ENCODE measurements around the gene FRMD8. TPM values are rescaled to one million over a fixed set of nuclear protein-coding genes. Genes with fewer than 3 reads are reported as not detected.

FRMD8 gene
- total and polyA plus RNA-seq, 2 experiments from 2014 or later = 7.0 to 35.4 TPM

GRCh38 chr11:65378208-65378927 is 8.1 kb upstream of the FRMD8 start (continued):
- no peak for TF ChIP-seq ZNF462 (CRISPR knock-in tag; IDR thresholded peaks at IDR 0.05)
- TF ChIP-seq NANOG (IDR thresholded peaks at IDR 0.05; ENCODE audit: borderline replicate concordance) = no peak
- no peak for TF ChIP-seq STAT1 (IDR thresholded peaks at IDR 0.05; ENCODE audit: unreplicated experiment)
- no peak for TF ChIP-seq ZNF331 (CRISPR knock-in tag; IDR thresholded peaks at IDR 0.05; ENCODE audit: low read depth)
- no peak for TF ChIP-seq POLR2AphosphoS5 (IDR thresholded peaks at IDR 0.05; ENCODE audit: low read depth)

DNA sequence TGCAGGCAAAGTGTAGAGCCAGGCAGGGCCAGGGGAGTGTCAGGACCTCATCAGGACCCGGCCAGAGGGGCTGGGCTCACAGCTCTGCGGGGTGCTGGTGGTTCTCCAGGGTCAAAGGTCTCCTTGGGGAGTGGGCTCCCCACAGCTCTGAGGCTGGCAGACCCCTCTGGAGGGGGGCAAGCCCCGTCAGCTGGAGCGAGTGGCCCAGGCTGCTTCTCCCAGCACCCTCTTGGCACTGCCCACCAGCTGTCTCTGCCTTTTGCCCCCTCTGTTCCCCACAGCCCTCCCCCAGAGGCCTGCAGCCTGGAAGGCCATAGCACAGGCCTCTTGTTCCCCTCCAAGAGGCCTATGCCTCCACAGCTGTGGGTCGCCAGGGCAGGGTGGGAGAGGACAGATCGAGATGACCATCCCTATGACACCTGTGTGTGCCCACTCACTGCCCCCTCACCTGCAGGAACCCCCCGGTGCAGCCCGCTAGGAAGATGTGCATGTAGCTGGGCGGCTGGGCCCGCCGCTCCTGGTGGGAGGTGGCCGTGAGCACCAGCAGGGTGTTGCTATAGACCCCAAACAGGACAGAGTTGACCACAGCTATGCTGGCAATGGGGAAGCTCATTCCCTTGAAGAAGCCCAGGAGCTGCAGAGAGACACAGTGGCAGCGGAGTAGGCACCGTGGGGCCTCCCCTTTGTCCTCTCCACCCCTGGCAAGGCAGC is 7.4 kb upstream of the FRMD8 start:
- H3K4me1 Mint-ChIP-seq = peaks cover 17% of the 10 kb centered on the region
- ATAC-seq (no peak), DNase-seq (ENCODE audit: low spot score) (no peak)
- no peaks in the 10 kb centered on the region for H3K36me3 Mint-ChIP-seq (ENCODE audit: low read depth)
- H3K27me3 Mint-ChIP-seq (ENCODE audit: insufficient read depth, low read depth, poor library complexity) = peaks cover 19% of the 10 kb centered on the region
- Histone ChIP-seq H3K4me2 (no peak overlapping the region), H3K27ac (ENCODE audit: low read depth) (no peak overlapping the region), H2AFZ (no peak overlapping the region), H3K4me3 (no peak overlapping the region), H3F3A (replicated peaks; ENCODE audit: low read depth) (no peaks in the 10 kb centered on the region), H4K20me1 (replicated peaks; ENCODE audit: insufficient read depth) (no peaks in the 10 kb centered on the region), H3K27me3 (ENCODE audit: insufficient read depth) (no peaks in the 10 kb centered on the region), H3K79me2 (replicated peaks; ENCODE audit: insufficient read depth) (no peaks in the 10 kb centered on the region), H3K9me2 (ENCODE audit: insufficient read depth) (no peaks in the 10 kb centered on the region), H3K36me3 (ENCODE audit: insufficient read depth) (no peaks in the 10 kb centered on the region), H3K4me1 (ENCODE audit: insufficient read depth) (peaks cover 8% of the 10 kb centered on the region)
- no peaks in the 10 kb centered on the region for H3K9me3 Mint-ChIP-seq
- no peak overlapping the region for H3K4me3 Mint-ChIP-seq
- H3K27ac Mint-ChIP-seq = no peak overlapping the region
- TF ChIP-seq JUNB (IDR thresholded peaks at IDR 0.05; ENCODE audit: unreplicated experiment) (no peak), STAT1 (IDR thresholded peaks at IDR 0.05; ENCODE audit: unreplicated experiment) (no peak), ETS1 (IDR thresholded peaks at IDR 0.05) (no peak), NANOG (IDR thresholded peaks at IDR 0.05; ENCODE audit: borderline replicate concordance) (no peak), REST (IDR thresholded peaks at IDR 0.05; ENCODE audit: unreplicated experiment) (no peak), EZH2 (IDR thresholded peaks at IDR 0.05; ENCODE audit: low read depth, unreplicated experiment) (no peak)
